Astrocyte (in vitro differentiated cells and primary cell): ENCODE measurements around the gene SLC44A3. TPM values are rescaled to one million over a fixed set of nuclear protein-coding genes. Genes with fewer than 3 reads are reported as not detected.

Source experiments
- DNase-seq: peaks from one replicate; pipeline ENCODE4 v3.0.0-alpha.2; 2010; ENCODE audit warnings: low read depth
- FAIRE-seq: peaks from 2 replicates; lab custom pipeline; 2011; peaks lifted over from hg19 to GRCh38; lab: Jason Lieb, UNC
- H2AFZ ChIP-seq: 2 replicates; pipeline ENCODE4 v1.6.0; 2012; ENCODE audit warnings: low read depth, low read length, inconsistent platforms
- H3K27ac ChIP-seq: 2 replicates; pipeline ENCODE4 v1.5.1; 2011; ENCODE audit warnings: low read depth, low read length, inconsistent platforms
- H3K27me3 ChIP-seq: 2 replicates; pipeline ENCODE4 v1.6.0; 2011; ENCODE audit warnings: low read length, inconsistent platforms; ENCODE audit not compliant: insufficient read depth
- H3K36me3 ChIP-seq: 2 replicates; pipeline ENCODE4 v1.5.1; 2011; ENCODE audit warnings: low read length, inconsistent platforms; ENCODE audit not compliant: insufficient read depth
- H3K4me1 ChIP-seq: 2 replicates; pipeline ENCODE4 v1.5.1; 2011; ENCODE audit warnings: low read length, inconsistent platforms; ENCODE audit not compliant: insufficient read depth
- H3K4me2 ChIP-seq: 2 replicates; pipeline ENCODE4 v1.6.0; 2012; ENCODE audit warnings: low read length, inconsistent platforms
- H3K4me3 ChIP-seq: 2 replicates; pipeline ENCODE4 v1.5.1; 2011; ENCODE audit warnings: low read depth, mild to moderate bottlenecking, low read length, inconsistent platforms; ENCODE audit not compliant: insufficient read depth
- H3K79me2 ChIP-seq: 2 replicates; pipeline ENCODE4 v1.6.0; 2012; ENCODE audit warnings: mild to moderate bottlenecking, low read length, inconsistent platforms; ENCODE audit not compliant: insufficient read depth
- H3K9ac ChIP-seq: 2 replicates; pipeline ENCODE4 v1.6.0; 2012; ENCODE audit warnings: mild to moderate bottlenecking, low read length, inconsistent platforms
- H3K9me3 ChIP-seq: 2 replicates; pipeline ENCODE4 v1.5.1; 2012; ENCODE audit warnings: low read depth, mild to moderate bottlenecking, low read length, inconsistent platforms; ENCODE audit not compliant: insufficient read depth
- H4K20me1 ChIP-seq: 2 replicates; pipeline ENCODE4 v1.6.0; 2012; ENCODE audit warnings: low read length, inconsistent platforms; ENCODE audit not compliant: insufficient read depth
- H3K27ac Mint-ChIP-seq: one replicate; pipeline ENCODE4 v1.8.0; 2021; ENCODE audit warnings: mild to moderate bottlenecking, mixed read lengths; ENCODE audit not compliant: unreplicated experiment
- H3K27me3 Mint-ChIP-seq: one replicate; pipeline ENCODE4 v1.8.0; 2021; ENCODE audit warnings: low read depth, mixed read lengths; ENCODE audit not compliant: unreplicated experiment
- H3K36me3 Mint-ChIP-seq: one replicate; pipeline ENCODE4 v1.8.0; 2021; ENCODE audit warnings: low read depth, mixed read lengths; ENCODE audit not compliant: unreplicated experiment
- H3K4me1 Mint-ChIP-seq: one replicate; pipeline ENCODE4 v1.8.0; 2021; ENCODE audit warnings: low read depth, mixed read lengths; ENCODE audit not compliant: unreplicated experiment
- H3K4me3 Mint-ChIP-seq: one replicate; pipeline ENCODE4 v1.8.0; 2021; ENCODE audit warnings: mild to moderate bottlenecking, moderate library complexity, mixed read lengths; ENCODE audit not compliant: unreplicated experiment
- H3K9me3 Mint-ChIP-seq: one replicate; pipeline ENCODE4 v1.8.0; 2021; ENCODE audit warnings: mild to moderate bottlenecking, mixed read lengths; ENCODE audit not compliant: unreplicated experiment
- CTCF ChIP-seq: IDR thresholded peaks from 2 replicates; pipeline ENCODE4 v1.5.1; 2011; ENCODE audit warnings: low read depth, mild to moderate bottlenecking, inconsistent platforms, low read length, moderate library complexity; ENCODE audit not compliant: insufficient read depth
- EZH2 ChIP-seq: IDR thresholded peaks from 2 replicates; pipeline ENCODE4 v1.6.1; 2012; ENCODE audit warnings: mild to moderate bottlenecking, low read length, inconsistent platforms; ENCODE audit not compliant: insufficient read depth
- total RNA-seq: library from RNA; stranded (reverse); gene quantifications from 2 replicates; pipeline ENCODE4 v1.2.1, GENCODE V29; 2021

Gene SLC44A3
- total RNA-seq, 1 donor from 2014 or later: 3.7 TPM

- peaks cover 5% of the 10 kb centered on the region for H3K4me1 ChIP-seq
- no peak for TF ChIP-seq EZH2
- TF ChIP-seq CTCF: no peak
- peaks cover 10% of the 10 kb centered on the region for H3K27me3 Mint-ChIP-seq
- DNase-seq: no peak
- H3K9me3 Mint-ChIP-seq: no peaks in the 10 kb centered on the region
- no peak overlapping the region for H3K27ac Mint-ChIP-seq
- H3K36me3 Mint-ChIP-seq: no peaks in the 10 kb centered on the region
- no peak overlapping the region for H3K4me3 ChIP-seq
- H3K9ac ChIP-seq: no peak overlapping the region
- H3K4me2 ChIP-seq: no peak overlapping the region
- H3K4me3 Mint-ChIP-seq: no peak overlapping the region
- H4K20me1 ChIP-seq: no peaks in the 10 kb centered on the region
- no peaks in the 10 kb centered on the region for H3K36me3 ChIP-seq
- no peaks in the 10 kb centered on the region for H3K9me3 ChIP-seq
- no peak for FAIRE-seq
- H3K27ac ChIP-seq: no peak overlapping the region
- H3K27me3 ChIP-seq: peaks cover 9% of the 10 kb centered on the region
- peaks cover 6% of the 10 kb centered on the region for H3K4me1 Mint-ChIP-seq
- no peaks in the 10 kb centered on the region for H3K79me2 ChIP-seq
- H2AFZ ChIP-seq: no peak overlapping the region
Observed at GRCh38 chr1:94823116-94823515, 3.0 kb downstream of the SLC44A3 start.

- H3K9ac ChIP-seq: no peak overlapping the region
- Mint-ChIP-seq H3K4me1 (peaks cover 2% of the 10 kb centered on the region), H3K4me3 (no peak overlapping the region), H3K27me3 (peaks cover 10% of the 10 kb centered on the region), H3K27ac (no peak overlapping the region), H3K9me3 (no peaks in the 10 kb centered on the region), H3K36me3 (peaks cover 5% of the 10 kb centered on the region)
- DNase-seq (no peak), FAIRE-seq (no peak)
- no peak overlapping the region for H3K27ac ChIP-seq
- no peak overlapping the region for H3K4me2 ChIP-seq
- H3K4me3 ChIP-seq: no peak overlapping the region
- no peaks in the 10 kb centered on the region for H3K9me3 ChIP-seq
- no peaks in the 10 kb centered on the region for H4K20me1 ChIP-seq
- no peaks in the 10 kb centered on the region for H3K4me1 ChIP-seq
- H3K27me3 ChIP-seq: peaks cover 8% of the 10 kb centered on the region
- no peak for TF ChIP-seq EZH2
- no peaks in the 10 kb centered on the region for H3K79me2 ChIP-seq
- H3K36me3 ChIP-seq: no peaks in the 10 kb centered on the region
- no peak overlapping the region for H2AFZ ChIP-seq
Observed at GRCh38 chr1:94825936-94826335, 5.8 kb downstream of the SLC44A3 start.

GRCh38 chr1:94827434-94827833 lies 7.3 kb downstream of the SLC44A3 start:
- Histone ChIP-seq H2AFZ (no peak overlapping the region), H4K20me1 (no peaks in the 10 kb centered on the region), H3K4me3 (no peak overlapping the region), H3K27ac (no peak overlapping the region), H3K4me2 (no peak overlapping the region), H3K4me1 (no peaks in the 10 kb centered on the region), H3K27me3 (peaks cover 5% of the 10 kb centered on the region), H3K9me3 (no peaks in the 10 kb centered on the region), H3K79me2 (no peaks in the 10 kb centered on the region), H3K36me3 (no peaks in the 10 kb centered on the region), H3K9ac (no peak overlapping the region)
- no peaks in the 10 kb centered on the region for H3K9me3 Mint-ChIP-seq
- H3K27ac Mint-ChIP-seq: no peak overlapping the region
- H3K27me3 Mint-ChIP-seq: peaks cover 10% of the 10 kb centered on the region
- peaks cover 5% of the 10 kb centered on the region for H3K36me3 Mint-ChIP-seq
- DNase-seq: no peak
- no peak for TF ChIP-seq EZH2
- TF ChIP-seq CTCF: no peak
- no peak for FAIRE-seq
- no peak overlapping the region for H3K4me3 Mint-ChIP-seq
- no peaks in the 10 kb centered on the region for H3K4me1 Mint-ChIP-seq
